GM12878 (cell line): Measurements from ENCODE around the gene TBC1D23. TPM values are rescaled to one million over a fixed set of nuclear protein-coding genes. Genes with fewer than 3 reads are reported as not detected.

Source experiments
- ATAC-seq: fragments of 200-7000 bp; cut with Tn5 transposase; 3 replicates; pipeline ENCODE4 v1.9.1; 2020; ENCODE audit warnings: mild to moderate bottlenecking, moderate library complexity
- BruUV-seq: library from RNA; stranded (reverse); fragments of 400-500 nt; replicated peaks from 2 replicates; lab custom pipeline; 2021; lab: Mats Ljungman, UMichigan
- CTCF ChIA-PET: fragments of 300-600 bp; sonication (Branson Sonifier 250); formaldehyde crosslinking; extraction: SDS; loops from one replicate; lab custom pipeline; 2021; ENCODE audit warnings: inconsistent platforms; lab: Yijun Ruan, JAX
- POLR2A ChIA-PET: fragments of 350-600 bp; formaldehyde crosslinking; extraction: SDS; loops from one replicate; lab custom pipeline; 2021; ENCODE audit warnings: inconsistent platforms; lab: Charles Lee
- RAD21 ChIA-PET: fragments of 300-600 bp; sonication (Branson Sonifier 250); formaldehyde crosslinking; loops from one replicate; lab custom pipeline; 2023; ENCODE audit warnings: antibody characterized with exemption; ENCODE audit not compliant: unreplicated experiment; lab: Charles Lee
- SMC1A ChIA-PET: fragments of 300-600 bp; sonication (Branson Sonifier 250); formaldehyde crosslinking; loops from one replicate; lab custom pipeline; 2023; ENCODE audit not compliant: unreplicated experiment, uncharacterized antibody; lab: Charles Lee
- DNase-seq: peaks from one replicate; pipeline ENCODE4 v3.0.0-alpha.2; 2011; ENCODE audit warnings: low read depth, low spot score
- FAIRE-seq: peaks from 3 replicates; lab custom pipeline; 2011; peaks lifted over from hg19 to GRCh38; lab: Jason Lieb, UNC
- H2AFZ ChIP-seq: 2 replicates; pipeline ENCODE4 v1.6.0; 2011; ENCODE audit warnings: low read depth, low read length, control low read depth; ENCODE audit not compliant: control insufficient read depth
- H3K27ac ChIP-seq: 2 replicates; pipeline ENCODE4 v1.5.1; 2011; ENCODE audit warnings: control low read depth; ENCODE audit not compliant: control insufficient read depth, insufficient read depth
- H3K27me3 ChIP-seq, 2 experiments: replicated peaks in 1 of 2; 2 replicates each; pipeline versions ENCODE4 v1.6.0 to v1.6.1; 2011; ENCODE audit warnings: low read length in 1 of 2; ENCODE audit not compliant: control insufficient read depth in 2 of 2, insufficient read depth in 2 of 2
- H3K36me3 ChIP-seq, 2 experiments: 2 replicates each; pipeline ENCODE4 v1.5.1; 2011; ENCODE audit warnings: low read length in 1 of 2; ENCODE audit not compliant: control insufficient read depth in 2 of 2, insufficient read depth in 2 of 2
- H3K4me1 ChIP-seq: 2 replicates; pipeline ENCODE4 v1.6.1; 2011; ENCODE audit warnings: mild to moderate bottlenecking, low read length, moderate library complexity, mixed read lengths; ENCODE audit not compliant: control insufficient read depth, insufficient read depth
- H3K4me2 ChIP-seq: 2 replicates; pipeline ENCODE4 v1.6.0; 2011; ENCODE audit warnings: control low read depth; ENCODE audit not compliant: control insufficient read depth, insufficient read depth
- H3K4me3 ChIP-seq: fragments of 200-600 bp; sonication (generic); 2 replicates; pipeline ENCODE4 v1.5.1; 2016
- H3K79me2 ChIP-seq: 2 replicates; pipeline ENCODE4 v1.6.0; 2011; ENCODE audit warnings: low read length; ENCODE audit not compliant: control insufficient read depth, insufficient read depth
- H3K9ac ChIP-seq: 2 replicates; pipeline ENCODE4 v1.8.0; 2011; ENCODE audit warnings: low read length, control low read depth, mixed read lengths; ENCODE audit not compliant: control insufficient read depth, insufficient read depth
- H3K9me3 ChIP-seq: replicated peaks from 3 replicates; pipeline ENCODE4 v1.5.1; 2011; ENCODE audit warnings: mild to moderate bottlenecking, low read length; ENCODE audit not compliant: control insufficient read depth, insufficient read depth
- H4K20me1 ChIP-seq: 2 replicates; pipeline ENCODE4 v1.6.0; 2011; ENCODE audit not compliant: control insufficient read depth, insufficient read depth
- HDGF ChIP-seq: fragments of 450-650 bp; IDR thresholded peaks from 2 replicates; pipeline ENCODE4 v1.6.1; 2016; ENCODE audit warnings: antibody characterized with exemption
- MTA3 ChIP-seq: IDR thresholded peaks from 2 replicates; pipeline ENCODE4 v1.6.1; 2012; ENCODE audit warnings: low read length, inconsistent platforms, borderline replicate concordance
- NR2C2 ChIP-seq: IDR thresholded peaks from 2 replicates; pipeline ENCODE4 v1.6.1; 2011; ENCODE audit warnings: borderline replicate concordance, low read depth; ENCODE audit not compliant: control insufficient read depth, insufficient read length
- SRF ChIP-seq, 2 experiments: IDR thresholded peaks; 2 replicates each; pipeline ENCODE4 v1.6.1; 2011; ENCODE audit warnings: low read depth in 2 of 2, low read length in 2 of 2, mild to moderate bottlenecking in 1 of 2, moderate library complexity in 1 of 2
- STAT3 ChIP-seq: IDR thresholded peaks from 2 replicates; pipeline ENCODE4 v1.6.1; 2011; ENCODE audit warnings: low read depth, low read length, improper control_type of control experiment
- ZNF207 ChIP-seq: fragments of 450-650 bp; IDR thresholded peaks from 2 replicates; pipeline ENCODE4 v1.6.1; 2014; ENCODE audit warnings: antibody characterized with exemption, mild to moderate bottlenecking, borderline replicate concordance
- WGBS: methylation state at CpG from one replicate; pipeline ENCODE4 v1.1.6; 2016; ENCODE audit warnings: low lambda C conversion rate; ENCODE audit not compliant: insufficient replicate concordance, insufficient coverage; ENCODE audit errors: missing lambda C conversion rate; 5-methylcytosine and 5-hydroxymethylcytosine counted together
- in situ Hi-C: fragments of 300-500 bp; cut with MboI; formaldehyde crosslinking; loops from 9 replicates; pipeline ENCODE4 v1.14.3; 2018; ENCODE audit warnings: mixed read lengths
- intact Hi-C: fragments of 100-400 bp; cut with micrococcal nuclease; formaldehyde crosslinking; loops from one replicate; pipeline ENCODE4 v1.14.2; 2022; ENCODE audit not compliant: unreplicated experiment
- polyA plus RNA-seq, 11 experiments: library from polyadenylated mRNA; depleted of rRNA in 4 of 11; unstranded in 6 of 11; stranded (reverse) in 5 of 11; fragments of >200 nt; fragmentation: Nextera tagmentation in 4 of 11; fragmentation: Illumina TruSeq in 1 of 11; extraction: Ambion mirVana in 4 of 11; extraction: Trizol in 1 of 11; gene quantifications; 1 replicate in 1 of 11; 2 replicates in 10 of 11; pipeline versions ENCODE4 v1.2.1 to v1.2.3, GENCODE V29; 2011 to 2016; ENCODE audit warnings: inconsistent platforms in 2 of 11, missing spikeins in 2 of 11, low read depth in 1 of 11
- total RNA-seq, 4 experiments: library from RNA; depleted of rRNA in 3 of 4; stranded (reverse); fragments of >200 nt in 3 of 4; fragmentation: Illumina TruSeq in 1 of 4; extraction: Trizol in 1 of 4; gene quantifications; 2 replicates each; pipeline versions ENCODE4 v1.2.1 to v1.2.3, GENCODE V29; 2013 to 2021
- TF ChIP-seq, protein P1 (sequence below): fragments of 450-650 bp; conservative IDR thresholded peaks from 2 replicates; pipeline ENCODE4 v1.6.1; 2017; ENCODE audit warnings: mild to moderate bottlenecking, moderate library complexity
- TF ChIP-seq, protein P2 (sequence below): fragments of 150-350 bp; IDR thresholded peaks from 2 replicates; pipeline ENCODE4 v1.6.1; 2016; ENCODE audit warnings: low read depth, low read length

TBC1D23 gene
- total and polyA plus RNA-seq, 10 of the 15 experiments (the other 5 are each of a cell fraction or from before 2014, with no cell fraction given): 8.2 to 23.2 (median 16.6) TPM

DNA sequence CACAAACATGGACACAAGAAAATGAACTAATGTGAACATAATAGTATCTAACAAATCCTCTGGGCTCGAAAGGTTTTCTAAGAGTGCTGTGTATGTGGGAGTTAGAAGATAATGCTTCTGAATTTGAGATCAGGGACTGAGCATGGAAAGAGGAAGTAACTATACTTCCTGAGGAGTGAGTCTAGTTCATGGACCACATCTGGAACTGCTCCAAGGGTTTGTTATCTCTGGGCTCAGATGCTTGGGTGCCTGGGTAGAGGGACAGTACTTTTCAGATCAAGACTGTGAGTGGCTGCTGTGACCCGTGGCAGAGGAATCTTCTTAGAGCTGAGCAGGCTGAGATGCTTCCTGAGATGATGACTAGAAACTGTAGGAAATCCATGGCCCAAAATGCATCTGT lies 28.5 kb downstream of the TBC1D23 start:
- FAIRE-seq (no peak), ATAC-seq (peak; percentile 47), DNase-seq (no peak)
- Histone ChIP-seq H3K9me3 (no peaks in the 10 kb centered on the region), H3K27me3 (no peaks in the 10 kb centered on the region), H3K4me3 (no peak overlapping the region), H3K27ac (no peak overlapping the region), H3K9ac (no peak overlapping the region), H4K20me1 (no peaks in the 10 kb centered on the region), H3K79me2 (no peaks in the 10 kb centered on the region), H3K4me1 (no peaks in the 10 kb centered on the region), H3K36me3 (no peaks in the 10 kb centered on the region; a peak in 1 of 4 replicates), H2AFZ (no peak overlapping the region), H3K4me2 (no peak overlapping the region)
- SMC1A ChIA-PET: no interaction called here
- RAD21 ChIA-PET: no interaction called here
- intact Hi-C loops (no loop called here), in situ Hi-C loops (no loop called here)
- POLR2A ChIA-PET: no interaction called here
- no peak for TF ChIP-seq MTA3
- TF ChIP-seq SRF (IDR thresholded peaks at IDR 0.05; ENCODE audit: low read depth in 2 of 2, low read length in 2 of 2): no peak
- no peak for TF ChIP-seq STAT3
- TF ChIP-seq HDGF: no peak
- BruUV-seq: no TSS peak
- CTCF ChIA-PET: no interaction called here
- WGBS: 68% methylated on average over 2 of the region's 2 CpGs

DNA sequence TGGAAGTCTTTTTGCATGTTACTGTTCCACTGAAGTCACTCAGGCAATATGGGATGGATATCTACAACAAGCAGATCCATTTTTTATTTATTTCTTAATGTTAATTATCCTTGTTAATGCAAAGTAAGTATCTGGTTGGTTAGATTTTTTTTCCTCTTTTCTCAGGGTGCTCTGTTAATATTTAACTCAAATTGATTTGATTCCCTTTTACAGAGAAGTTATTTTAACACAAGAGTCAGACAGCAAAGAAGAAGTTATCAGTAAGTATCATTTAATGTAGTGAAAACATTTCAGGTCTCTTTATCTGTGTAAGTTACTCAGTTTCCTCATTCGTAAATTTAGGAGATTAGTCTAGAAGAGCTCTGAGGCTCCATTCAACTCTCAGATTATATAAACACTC lies 34.3 kb downstream of the TBC1D23 start:
- no peak overlapping the region for H3K27ac ChIP-seq
- H3K9ac ChIP-seq: no peak overlapping the region
- DNase-seq: no peak
- H3K9me3 ChIP-seq: no peaks in the 10 kb centered on the region
- BruUV-seq: no TSS peak
- H3K4me3 ChIP-seq: no peak overlapping the region
- CTCF ChIA-PET: interaction anchor here (0.5 to 1.1 kb wide), 2 partner anchors 226 to 463 kb away, joined by 3 to 5 read pairs; no protein-coding TSS in a partner anchor
- no peak for ATAC-seq
- SMC1A ChIA-PET: interaction anchor here (0.9 kb wide), 1 partner anchor 12 kb away, joined by 3 read pairs; no protein-coding TSS in a partner anchor
- no peaks in the 10 kb centered on the region for H4K20me1 ChIP-seq
- intact Hi-C loops: no loop called here
- H2AFZ ChIP-seq: no peak overlapping the region
- RAD21 ChIA-PET: no interaction called here
- 100% methylated on average over 1 of the region's 1 CpG for WGBS
- no peaks in the 10 kb centered on the region for H3K27me3 ChIP-seq
- peaks cover 0 to 3% of the 10 kb centered on the region in 2 experiments; a peak in 3 of 4 replicates for H3K36me3 ChIP-seq
- TF ChIP-seq, protein P1, sequence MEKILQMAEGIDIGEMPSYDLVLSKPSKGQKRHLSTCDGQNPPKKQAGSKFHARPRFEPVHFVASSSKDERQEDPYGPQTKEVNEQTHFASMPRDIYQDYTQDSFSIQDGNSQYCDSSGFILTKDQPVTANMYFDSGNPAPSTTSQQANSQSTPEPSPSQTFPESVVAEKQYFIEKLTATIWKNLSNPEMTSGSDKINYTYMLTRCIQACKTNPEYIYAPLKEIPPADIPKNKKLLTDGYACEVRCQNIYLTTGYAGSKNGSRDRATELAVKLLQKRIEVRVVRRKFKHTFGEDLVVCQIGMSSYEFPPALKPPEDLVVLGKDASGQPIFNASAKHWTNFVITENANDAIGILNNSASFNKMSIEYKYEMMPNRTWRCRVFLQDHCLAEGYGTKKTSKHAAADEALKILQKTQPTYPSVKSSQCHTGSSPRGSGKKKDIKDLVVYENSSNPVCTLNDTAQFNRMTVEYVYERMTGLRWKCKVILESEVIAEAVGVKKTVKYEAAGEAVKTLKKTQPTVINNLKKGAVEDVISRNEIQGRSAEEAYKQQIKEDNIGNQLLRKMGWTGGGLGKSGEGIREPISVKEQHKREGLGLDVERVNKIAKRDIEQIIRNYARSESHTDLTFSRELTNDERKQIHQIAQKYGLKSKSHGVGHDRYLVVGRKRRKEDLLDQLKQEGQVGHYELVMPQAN: no peak
- TF ChIP-seq NR2C2 (no peak), ZNF207 (no peak)
- TF ChIP-seq, protein P2, sequence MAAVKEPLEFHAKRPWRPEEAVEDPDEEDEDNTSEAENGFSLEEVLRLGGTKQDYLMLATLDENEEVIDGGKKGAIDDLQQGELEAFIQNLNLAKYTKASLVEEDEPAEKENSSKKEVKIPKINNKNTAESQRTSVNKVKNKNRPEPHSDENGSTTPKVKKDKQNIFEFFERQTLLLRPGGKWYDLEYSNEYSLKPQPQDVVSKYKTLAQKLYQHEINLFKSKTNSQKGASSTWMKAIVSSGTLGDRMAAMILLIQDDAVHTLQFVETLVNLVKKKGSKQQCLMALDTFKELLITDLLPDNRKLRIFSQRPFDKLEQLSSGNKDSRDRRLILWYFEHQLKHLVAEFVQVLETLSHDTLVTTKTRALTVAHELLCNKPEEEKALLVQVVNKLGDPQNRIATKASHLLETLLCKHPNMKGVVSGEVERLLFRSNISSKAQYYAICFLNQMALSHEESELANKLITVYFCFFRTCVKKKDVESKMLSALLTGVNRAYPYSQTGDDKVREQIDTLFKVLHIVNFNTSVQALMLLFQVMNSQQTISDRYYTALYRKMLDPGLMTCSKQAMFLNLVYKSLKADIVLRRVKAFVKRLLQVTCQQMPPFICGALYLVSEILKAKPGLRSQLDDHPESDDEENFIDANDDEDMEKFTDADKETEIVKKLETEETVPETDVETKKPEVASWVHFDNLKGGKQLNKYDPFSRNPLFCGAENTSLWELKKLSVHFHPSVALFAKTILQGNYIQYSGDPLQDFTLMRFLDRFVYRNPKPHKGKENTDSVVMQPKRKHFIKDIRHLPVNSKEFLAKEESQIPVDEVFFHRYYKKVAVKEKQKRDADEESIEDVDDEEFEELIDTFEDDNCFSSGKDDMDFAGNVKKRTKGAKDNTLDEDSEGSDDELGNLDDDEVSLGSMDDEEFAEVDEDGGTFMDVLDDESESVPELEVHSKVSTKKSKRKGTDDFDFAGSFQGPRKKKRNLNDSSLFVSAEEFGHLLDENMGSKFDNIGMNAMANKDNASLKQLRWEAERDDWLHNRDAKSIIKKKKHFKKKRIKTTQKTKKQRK: no peak
- FAIRE-seq: no peak
- no peak overlapping the region for H3K4me2 ChIP-seq
- POLR2A ChIA-PET: no interaction called here
- no peaks in the 10 kb centered on the region for H3K79me2 ChIP-seq
- no peaks in the 10 kb centered on the region for H3K4me1 ChIP-seq
- in situ Hi-C loops: no loop called here
